Activated CD4-positive, alpha-beta T cell treated with anti-CD3 and anti-CD28 coated beads for 1 hour (primary cell): Measurements from ENCODE around the gene UIMC1.
"Not testable (repeated sequence)": the region's sequence is repeated elsewhere in the genome, so short reads cannot be mapped to it uniquely, and the experiment has no call there.

Experiments
- DNase-seq: peaks from one replicate; pipeline ENCODE4 v3.0.0-alpha.2; 2020

Gene UIMC1

DNA sequence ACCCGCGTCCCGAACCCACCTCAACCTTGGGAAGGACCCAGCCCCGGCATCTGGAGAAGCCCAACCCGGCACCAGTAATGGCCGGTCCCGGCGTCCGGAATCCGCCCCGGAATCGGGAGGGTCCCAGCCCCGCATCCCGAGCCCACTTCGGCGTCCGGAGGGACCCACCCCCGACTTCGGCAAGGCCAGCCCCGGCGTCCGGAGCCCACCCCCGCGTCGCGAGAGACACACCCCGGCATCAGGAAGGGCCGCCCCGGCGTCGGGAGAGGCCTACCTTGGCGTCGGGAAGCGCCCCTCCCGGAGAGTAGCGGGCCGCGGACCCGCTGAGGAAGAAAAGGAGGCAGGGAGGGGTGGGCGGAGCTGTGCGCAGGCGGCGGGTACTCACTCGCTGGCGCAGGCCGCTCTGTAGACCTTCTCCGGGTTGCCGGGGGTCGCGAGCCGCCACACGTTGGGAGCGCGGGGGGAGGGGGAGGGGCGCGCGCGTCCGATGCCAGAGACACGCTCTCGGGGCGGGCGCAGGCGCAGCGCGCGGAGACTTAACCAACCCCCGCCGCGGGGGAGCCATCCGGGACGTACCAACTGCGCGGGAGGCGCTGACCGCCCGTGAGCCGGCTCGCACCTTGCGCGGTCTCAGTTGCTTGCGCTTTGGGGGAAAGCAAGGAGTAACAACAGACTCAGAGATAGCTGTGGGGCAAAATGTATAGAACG lies at the start of gene UIMC1:
Gene UIMC1, minus strand, starts transcription at position 515 of the 708 bp plus-strand sequence. CDS start 24,164 bp downstream, outside the sequence.
- peak; percentile 87 for DNase-seq

GRCh38 chr5:177049285-177049684 lies 42.7 kb upstream of the UIMC1 start:
- no peak for DNase-seq

DNA sequence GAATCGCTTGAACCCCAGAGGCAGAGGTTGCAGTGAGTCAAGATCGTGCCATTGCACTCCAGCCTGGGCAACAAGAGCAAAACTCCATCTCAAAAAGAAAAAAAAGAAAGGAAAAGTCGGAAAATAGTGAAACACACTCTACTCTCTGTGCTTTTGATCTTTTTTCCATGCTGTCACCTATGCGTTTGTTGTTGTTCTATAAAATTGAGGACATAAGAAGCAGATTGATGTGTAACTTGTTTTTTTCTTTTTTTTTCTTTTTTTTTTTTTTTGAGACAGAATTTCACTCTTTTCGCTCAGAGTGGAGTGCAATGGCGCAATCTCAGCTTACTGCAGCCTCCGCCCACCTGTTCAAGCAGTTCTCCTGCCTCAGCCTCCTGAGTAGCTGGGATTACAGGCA lies 42.0 kb upstream of the UIMC1 start:
- DNase-seq = not testable (repeated sequence)

GRCh38 chr5:177045631-177046030 lies 39.1 kb upstream of the UIMC1 start:
- DNase-seq = no peak

DNA sequence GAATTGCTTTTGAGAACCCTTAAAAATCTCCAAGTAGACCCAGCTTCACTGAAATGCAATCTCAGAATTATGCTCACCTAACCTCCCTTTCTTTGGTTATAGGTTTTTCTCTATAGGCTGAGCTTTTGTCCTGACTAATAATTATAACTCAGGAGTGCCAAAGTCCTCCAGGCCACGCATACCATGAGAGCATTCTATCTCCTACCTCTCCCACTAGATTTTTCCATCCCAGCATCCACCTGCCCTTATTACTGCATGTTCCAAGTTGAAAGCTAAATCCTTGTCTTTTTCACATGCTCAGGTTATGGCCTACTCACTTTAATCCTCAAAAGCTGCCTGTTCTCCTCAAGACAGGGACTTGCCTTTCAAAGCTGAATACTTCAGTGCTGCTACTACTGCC lies 38.1 kb upstream of the UIMC1 start:
- no peak for DNase-seq

DNA sequence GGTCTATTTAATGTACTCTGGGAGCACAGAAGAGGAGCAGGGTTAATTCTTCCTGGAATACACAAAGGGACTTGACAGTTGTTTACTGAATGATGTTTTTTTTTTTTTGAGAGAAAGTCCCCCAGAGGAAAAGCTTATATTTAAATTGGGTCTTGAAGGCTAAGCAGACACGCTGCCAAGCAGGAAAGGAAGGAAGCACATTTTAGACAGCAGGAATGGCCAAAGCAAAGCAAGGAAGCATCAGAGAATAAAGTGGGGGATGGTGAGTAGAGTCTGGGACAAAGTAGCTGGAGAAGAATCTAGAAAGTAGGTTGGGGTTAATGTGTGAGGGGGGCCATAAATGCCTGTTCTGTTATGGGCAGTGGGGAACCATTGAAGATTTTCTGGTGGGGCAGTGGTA lies 37.4 kb upstream of the UIMC1 start:
- DNase-seq = no peak

DNA sequence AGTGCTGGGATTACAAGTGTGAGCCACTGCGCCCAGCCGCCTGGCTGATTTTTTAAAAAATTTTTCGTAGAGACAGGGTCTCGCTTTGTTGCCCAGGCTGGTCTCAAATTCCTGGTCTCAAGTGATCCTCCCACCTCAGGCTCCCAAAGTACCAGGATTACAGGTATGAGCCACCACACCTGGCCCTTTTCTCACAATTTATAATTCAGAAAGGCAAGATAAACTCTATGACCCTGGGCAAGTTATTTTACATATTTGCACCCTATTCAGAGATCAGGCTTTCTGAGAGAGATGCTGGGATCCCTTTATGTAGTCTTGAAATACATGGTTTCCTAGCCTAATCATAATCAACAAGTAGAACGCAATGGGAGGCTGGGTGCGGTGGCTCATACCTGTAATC lies 36.5 kb upstream of the UIMC1 start:
- DNase-seq = no peak

DNA sequence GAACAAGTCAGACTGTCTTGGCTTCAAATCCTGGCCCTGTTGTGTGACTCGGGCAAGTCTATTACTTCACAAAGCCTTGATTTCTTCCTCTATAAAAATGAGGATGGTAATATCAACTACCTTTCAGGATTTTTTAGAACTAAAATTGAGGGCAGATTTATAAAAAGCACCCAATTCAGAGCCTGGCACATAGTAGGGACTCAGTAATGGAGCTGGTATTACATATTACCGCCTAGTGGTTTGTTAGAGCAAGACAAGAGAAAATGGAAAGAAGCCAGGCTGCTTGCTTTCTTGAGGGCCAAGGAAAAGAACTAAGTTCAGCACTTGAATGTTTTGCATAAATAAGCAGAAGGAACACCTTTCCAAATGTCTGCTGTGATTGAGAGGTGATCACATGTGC lies 35.4 kb upstream of the UIMC1 start:
- DNase-seq = no peak

- no peak for DNase-seq
These were observed 34.3 kb upstream of the UIMC1 start for GRCh38 chr5:177040814-177041420.

- no peak for DNase-seq
These were observed 30.3 kb upstream of the UIMC1 start for GRCh38 chr5:177036921-177037320.

DNA sequence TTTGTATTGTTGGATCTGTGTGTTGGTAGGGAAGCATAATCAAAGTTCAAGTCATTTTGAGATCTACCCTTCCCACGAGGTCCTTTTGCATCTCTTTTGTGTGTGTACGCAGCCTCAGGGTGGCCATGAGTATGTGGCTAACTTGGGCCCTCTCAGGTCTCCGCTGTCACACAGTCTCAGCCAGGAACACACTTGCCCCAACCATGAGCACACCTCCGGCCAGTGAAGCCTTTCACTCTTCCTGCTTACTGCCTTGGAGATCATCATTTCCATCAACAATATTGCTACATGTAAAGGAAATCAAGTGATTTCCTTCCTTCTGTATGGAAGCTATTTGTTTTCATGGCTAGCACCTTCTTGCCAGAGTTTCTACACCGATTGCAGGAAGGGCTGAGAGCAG lies 29.9 kb upstream of the UIMC1 start:
- DNase-seq = no peak

GRCh38 chr5:177035976-177036375 lies 29.4 kb upstream of the UIMC1 start:
- no peak for DNase-seq

DNA sequence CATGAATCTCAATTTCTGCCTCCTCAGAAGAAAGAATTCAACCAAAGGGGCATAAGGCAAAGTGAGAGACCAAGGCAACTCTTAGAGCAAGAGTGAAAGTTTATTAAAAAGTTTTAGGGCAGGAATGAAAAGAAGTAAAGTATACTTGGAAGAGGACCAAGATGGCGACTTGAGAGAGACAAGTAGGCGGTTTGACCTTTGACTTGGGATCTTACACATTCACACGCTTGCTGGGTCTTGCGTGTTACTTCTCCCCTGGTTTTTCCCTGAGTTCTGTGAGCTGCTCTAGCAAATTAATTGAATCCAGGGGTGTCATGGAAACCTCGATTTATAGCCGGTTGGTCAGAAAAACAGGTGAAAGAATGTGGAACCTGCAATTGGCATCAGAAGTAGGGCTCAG lies 22.9 kb upstream of the UIMC1 start:
- DNase-seq = no peak

GRCh38 chr5:177027665-177028064 lies 21.1 kb upstream of the UIMC1 start:
- DNase-seq = no peak

GRCh38 chr5:177025101-177025601 lies 18.6 kb upstream of the UIMC1 start:
- no peak for DNase-seq

- no peak for DNase-seq
These were observed 18.0 kb upstream of the UIMC1 start for GRCh38 chr5:177024559-177024958.

GRCh38 chr5:177023303-177023664 lies 16.7 kb upstream of the UIMC1 start:
- DNase-seq = peak; percentile 8

DNA sequence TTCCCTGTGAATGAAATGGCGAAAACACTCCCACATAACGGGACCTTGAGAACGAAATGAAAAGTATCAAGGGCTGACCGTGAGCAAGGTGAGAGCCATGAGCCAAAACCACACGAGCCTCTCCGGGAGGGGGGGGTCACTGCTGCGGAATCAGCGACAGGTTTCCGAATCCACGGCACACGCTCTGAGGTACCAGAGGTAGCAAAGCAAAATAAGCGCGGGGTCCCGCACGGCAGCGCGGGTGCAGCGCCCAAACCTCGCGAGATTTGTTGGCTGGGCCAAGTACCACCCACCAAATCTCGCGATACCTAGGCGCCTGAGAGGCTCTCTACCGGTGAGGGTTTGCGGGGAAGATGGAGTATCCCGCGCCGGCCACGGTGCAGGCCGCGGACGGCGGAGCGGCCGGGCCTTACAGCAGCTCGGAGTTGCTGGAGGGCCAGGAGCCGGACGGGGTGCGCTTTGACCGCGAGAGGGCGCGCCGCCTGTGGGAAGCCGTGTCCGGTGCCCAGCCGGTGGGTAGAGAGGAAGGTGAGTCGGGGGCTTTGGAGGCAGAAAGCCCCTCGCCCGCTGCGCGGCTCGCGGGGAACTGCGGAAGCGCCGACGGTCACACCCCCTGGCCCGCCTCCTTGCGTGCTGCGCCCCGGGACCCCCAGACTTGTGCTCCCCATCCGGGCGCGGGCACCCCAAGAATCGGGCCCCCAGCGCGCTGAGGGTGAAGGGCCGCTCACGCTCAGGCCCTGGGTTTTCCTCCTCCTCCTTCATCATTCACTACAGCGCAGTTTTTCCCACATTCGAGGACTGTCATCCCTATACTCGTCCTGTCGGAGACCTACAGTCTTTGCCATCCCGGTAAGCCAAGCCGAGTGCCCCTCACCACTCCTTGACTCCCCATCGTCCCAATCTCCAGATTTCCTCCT lies 16.1 kb upstream of the UIMC1 start, which contains the start of gene ZNF346:
Gene ZNF346, plus strand, starts transcription at position 311 of the 917 bp plus-strand sequence. Its CDS starts 43 bp downstream, at position 354.
- DNase-seq = peak; percentile 87

DNA sequence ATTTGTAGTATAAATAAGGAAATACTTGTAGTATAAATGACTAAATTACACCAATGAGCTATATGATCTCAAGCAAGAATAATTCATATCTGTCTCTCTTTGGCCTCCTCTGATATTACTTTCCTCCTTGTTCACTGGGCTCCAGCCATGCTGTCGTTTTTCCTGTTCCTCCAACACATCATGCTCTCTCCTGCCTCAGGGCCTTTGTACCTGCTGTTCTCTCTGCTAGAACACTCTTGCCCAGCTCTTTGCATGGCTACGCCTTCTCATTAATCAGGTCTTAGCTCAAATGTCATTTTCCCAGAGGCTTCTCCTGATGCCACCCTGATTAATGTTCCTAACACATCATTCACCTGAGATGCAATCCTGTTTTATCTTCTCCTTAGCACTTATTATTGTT lies 13.5 kb upstream of the UIMC1 start:
- DNase-seq = no peak

GRCh38 chr5:177018341-177018740 lies 11.8 kb upstream of the UIMC1 start:
- DNase-seq = no peak

GRCh38 chr5:177015156-177015555 lies 8.6 kb upstream of the UIMC1 start:
- no peak for DNase-seq

DNA sequence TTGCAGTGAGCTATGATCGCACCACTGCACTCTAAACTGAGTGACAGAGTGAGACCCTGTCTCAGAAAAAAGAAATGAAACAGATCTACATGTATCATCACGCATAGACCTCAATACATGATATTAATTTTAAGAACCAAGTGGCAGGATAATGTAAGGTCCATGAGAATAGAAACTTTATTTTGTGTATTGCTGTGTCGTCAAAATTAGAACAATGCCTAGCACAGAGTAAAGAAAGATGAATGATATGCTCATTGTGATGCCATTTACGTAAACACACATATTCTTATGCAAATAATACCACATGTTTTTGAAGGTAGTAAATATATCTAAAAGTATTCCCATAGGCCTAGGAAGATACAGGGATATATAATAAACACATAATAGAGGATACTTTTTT lies 3.6 kb upstream of the UIMC1 start:
- DNase-seq = no peak

- no peak for DNase-seq
These were observed 2.1 kb upstream of the UIMC1 start for GRCh38 chr5:177008716-177009115.
